DMS153 treated with DMSO at 0.1 percent for 48 hours (cell line): ENCODE data around the gene PHACTR2.
A peak's percentile ranks its signal among the peaks of the same experiment; 100 is the strongest.

Experiments
- DNase-seq: peaks from one replicate; lab custom pipeline; 2025; ENCODE audit not compliant: unreplicated experiment; lab: John Stamatoyannopoulos, UW

PHACTR2 gene

GRCh38 chr6:143739341-143739851, 61.6 kb downstream of the PHACTR2 start:
- no peak for DNase-seq

GRCh38 chr6:143740213-143740612, 62.4 kb downstream of the PHACTR2 start:
- DNase-seq, result no peak

GRCh38 chr6:143741480-143741879, 63.7 kb downstream of the PHACTR2 start:
- DNase-seq, result no peak

GRCh38 chr6:143742070-143742954, 64.5 kb downstream of the PHACTR2 start:
- DNase-seq, result no peak

- no peak for DNase-seq
These were observed 65.1 kb downstream of the PHACTR2 start for GRCh38 chr6:143742955-143743255.

- DNase-seq, result peak; percentile 13
These were observed 65.8 kb downstream of the PHACTR2 start for GRCh38 chr6:143743301-143744166.

GRCh38 chr6:143744551-143745165, 66.9 kb downstream of the PHACTR2 start:
- peak; percentile 28 for DNase-seq

GRCh38 chr6:143745166-143746133, 67.7 kb downstream of the PHACTR2 start:
- peak; percentile 87 for DNase-seq

- DNase-seq, result no peak
These were observed 68.7 kb downstream of the PHACTR2 start for GRCh38 chr6:143746202-143747119.

- DNase-seq, result no peak
These were observed 69.6 kb downstream of the PHACTR2 start for GRCh38 chr6:143747347-143747842.

- DNase-seq, result no peak
These were observed 72.1 kb downstream of the PHACTR2 start for GRCh38 chr6:143749891-143750290.

- no peak for DNase-seq
These were observed 73.1 kb downstream of the PHACTR2 start for GRCh38 chr6:143750877-143751276.

GRCh38 chr6:143752459-143752858, 74.7 kb downstream of the PHACTR2 start:
- DNase-seq, result no peak

GRCh38 chr6:143753678-143754077, 75.9 kb downstream of the PHACTR2 start:
- no peak for DNase-seq

GRCh38 chr6:143754204-143754603, 76.4 kb downstream of the PHACTR2 start:
- no peak for DNase-seq

- no peak for DNase-seq
These were observed 77.6 kb downstream of the PHACTR2 start for GRCh38 chr6:143755301-143755744.

GRCh38 chr6:143757346-143757832, 79.6 kb downstream of the PHACTR2 start:
- DNase-seq, result no peak

- DNase-seq, result no peak
These were observed 80.8 kb downstream of the PHACTR2 start for GRCh38 chr6:143758551-143758950.

- no peak for DNase-seq
These were observed 81.9 kb downstream of the PHACTR2 start for GRCh38 chr6:143759666-143760065.
